T47D (cell line): ENCODE measurements around the gene USP6NL.
A peak's percentile ranks its signal among the peaks of the same experiment; 100 is the strongest.

Experiments
- DNase-seq, 2 experiments: peaks; one replicate each; pipeline versions ENCODE4 v3.0.0 to v3.0.0-alpha.2; 2011 to 2012; ENCODE audit warnings: low read depth in 1 of 2, low spot score in 1 of 2
- JUND ChIP-seq: IDR thresholded peaks from 2 replicates; pipeline ENCODE4 v1.6.1; 2012; ENCODE audit warnings: low read depth
- in situ Hi-C: cut with HindIII; loops from 2 replicates; pipeline ENCODE4 v1.10.0; 2016; ENCODE audit warnings: low sequenced_read_pairs, low pct_unique_long_range_greater_than_20kb

USP6NL gene

DNA sequence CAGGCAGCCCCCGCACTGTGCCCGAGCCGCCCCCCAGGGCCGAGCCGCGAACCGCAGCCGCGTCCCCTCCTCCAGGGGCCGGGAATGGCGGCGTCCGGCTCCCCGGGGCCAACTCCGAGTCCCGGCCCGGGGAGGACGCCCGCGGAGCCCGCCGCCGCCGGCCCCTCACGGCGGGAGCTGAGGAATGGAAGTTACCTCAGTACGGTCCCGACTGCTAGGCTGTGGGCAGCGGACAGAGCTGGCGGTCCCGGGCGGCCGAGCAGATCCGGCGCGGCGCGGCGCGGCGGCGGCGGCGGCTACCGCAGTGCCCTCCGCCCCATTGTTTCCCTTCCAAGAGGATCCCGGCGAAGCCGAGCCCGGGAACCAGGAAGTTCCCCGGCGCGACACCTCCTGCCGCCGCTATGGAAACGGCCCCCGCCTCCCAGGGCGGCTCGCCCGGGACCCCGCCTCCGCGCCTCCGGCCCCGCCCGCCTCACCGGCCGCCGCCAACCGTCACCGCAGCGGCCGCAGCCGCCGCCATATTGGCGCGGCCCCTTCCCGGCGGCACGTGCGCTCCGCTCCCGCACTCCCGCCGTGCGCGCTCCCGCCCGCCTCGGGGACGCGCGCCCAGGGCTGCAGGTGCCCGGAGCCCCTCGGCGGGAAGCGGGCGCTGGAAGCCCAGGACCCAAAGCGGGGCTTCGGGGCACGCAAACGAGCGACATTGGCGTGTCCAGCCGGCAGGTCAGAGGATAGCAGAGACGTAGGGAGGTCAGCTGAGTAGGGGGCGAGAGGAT, at the start of gene USP6NL:
Gene USP6NL (minus strand): TSS at position 403 of the 773 bp plus-strand sequence. CDS start 14,016 bp downstream, outside the sequence.
- in situ Hi-C loops = no loop called here
- TF ChIP-seq JUND = no peak
- peak; percentile 94 for DNase-seq

DNA sequence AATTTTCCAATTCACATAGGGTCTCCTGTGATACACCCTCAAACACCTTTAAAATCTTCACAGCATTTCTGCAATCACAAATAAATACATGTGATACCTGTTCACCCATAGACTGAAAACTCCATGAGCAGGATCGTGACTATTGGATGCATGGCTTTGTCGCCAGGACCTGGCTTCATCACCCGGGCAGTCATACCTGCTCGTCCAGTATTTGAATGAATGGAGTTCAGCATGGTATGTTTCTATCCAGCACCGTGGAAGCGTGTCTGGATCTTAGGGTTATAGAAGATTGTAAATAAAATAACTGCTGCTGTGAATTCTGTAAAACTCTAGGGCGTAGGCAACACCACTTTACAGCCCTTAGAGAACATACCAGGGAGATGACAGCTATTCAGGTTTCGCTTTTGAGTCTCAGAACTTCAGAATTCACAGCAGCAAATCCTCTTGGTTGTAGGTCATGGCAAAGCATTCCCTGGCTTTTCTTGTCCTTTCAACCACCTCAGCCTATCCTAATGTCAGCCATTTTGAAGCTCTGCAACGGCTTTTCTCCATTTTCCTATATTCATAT, 47.4 kb upstream of the USP6NL start:
- in situ Hi-C loops = no loop called here
- DNase-seq = peak; percentile 31 to 82
- no peak for TF ChIP-seq JUND

DNA sequence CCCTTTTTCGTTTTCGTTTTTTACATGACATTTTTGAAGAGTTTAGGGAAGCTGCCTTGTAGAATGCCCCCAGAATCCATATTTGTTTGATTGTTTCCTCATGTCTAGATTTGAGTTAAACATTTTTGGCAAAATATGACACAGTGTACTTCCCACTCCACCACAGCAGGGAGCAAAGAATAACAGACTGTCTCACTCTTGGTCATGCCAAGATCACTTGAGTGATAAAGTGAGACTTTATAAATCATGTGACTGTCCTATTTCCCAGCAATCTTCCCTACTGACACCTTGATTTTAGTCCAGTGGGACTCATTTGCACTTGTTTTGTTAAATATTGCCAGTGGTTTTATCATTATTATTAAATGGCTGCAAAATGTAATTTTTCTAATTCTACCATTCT, 44.4 kb upstream of the USP6NL start:
- in situ Hi-C loops = no loop called here
- no peak for TF ChIP-seq JUND
- DNase-seq = no peak

DNA sequence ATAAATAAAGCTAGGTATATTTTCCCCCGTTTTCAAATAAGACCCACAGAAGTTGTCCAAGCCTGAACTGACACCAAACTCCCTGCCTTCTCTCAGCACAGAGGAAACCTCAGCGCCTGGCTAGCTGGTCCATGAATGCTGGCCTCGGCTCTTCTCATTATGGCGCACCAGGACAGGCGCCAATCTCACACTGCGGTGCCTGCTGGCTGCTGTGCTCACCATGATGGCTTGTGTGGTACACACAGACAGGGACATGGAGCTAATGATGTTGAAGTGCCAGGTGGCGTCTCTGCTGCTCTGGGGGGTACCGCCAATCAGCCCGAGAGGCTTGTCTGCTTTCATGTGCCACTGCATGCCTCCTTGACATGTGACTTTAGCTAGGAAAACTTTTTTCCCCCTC, 43.2 kb upstream of the USP6NL start:
- in situ Hi-C loops = no loop called here
- TF ChIP-seq JUND = no peak
- no peak for DNase-seq

DNA sequence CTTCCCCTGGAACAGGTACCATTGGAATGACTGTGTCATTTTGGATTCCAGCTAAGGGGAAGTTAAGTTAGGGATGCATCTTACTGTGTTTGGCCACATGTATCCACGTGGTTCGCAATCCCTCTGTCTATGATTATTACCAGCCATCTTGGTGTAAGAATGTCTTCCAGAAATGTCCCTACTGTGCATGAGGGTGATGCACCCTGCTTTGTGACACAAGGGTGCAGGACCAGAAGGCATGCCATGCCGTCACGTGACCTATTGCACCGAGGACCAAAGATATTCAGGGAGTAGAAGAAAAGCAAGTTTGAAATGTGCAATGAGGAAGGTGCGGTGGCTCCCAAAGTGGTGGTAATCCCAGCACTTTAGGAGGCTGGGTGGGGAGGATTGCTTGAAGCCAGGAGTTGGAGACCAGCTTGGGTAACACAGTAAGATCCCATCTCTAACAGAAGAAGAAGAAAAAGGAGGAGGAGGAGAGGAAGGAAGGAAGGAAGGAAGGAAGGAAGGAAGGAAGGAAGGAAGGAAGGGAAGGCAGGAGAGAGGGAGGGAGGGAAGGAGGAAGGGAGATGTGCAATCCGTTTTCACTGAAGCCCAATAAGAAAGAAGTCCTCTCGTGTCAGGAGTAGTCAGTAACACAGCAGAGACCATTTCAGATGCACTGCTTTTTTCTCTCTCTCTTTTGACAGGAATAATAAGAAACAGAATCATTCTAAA, 42.5 kb upstream of the USP6NL start:
- DNase-seq = no peak
- in situ Hi-C loops = no loop called here
- TF ChIP-seq JUND = no peak

DNA sequence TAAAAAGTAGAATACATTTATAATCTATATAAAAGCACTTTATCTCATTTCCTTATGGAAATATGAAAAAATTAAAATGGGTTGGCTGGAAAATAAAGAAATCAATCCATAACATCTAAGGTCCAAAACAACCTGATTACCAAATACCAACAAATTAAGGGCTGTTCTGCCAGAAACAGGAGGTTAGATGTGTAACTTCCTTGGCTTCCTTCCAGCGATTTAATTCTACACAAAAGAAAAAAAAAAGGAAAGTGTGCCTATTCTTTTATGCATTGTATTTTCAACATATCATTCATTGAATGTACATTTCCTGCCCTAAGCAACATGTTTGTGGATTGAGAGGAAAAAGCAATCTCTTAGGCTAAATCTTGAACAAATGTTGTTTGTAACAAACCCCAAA, 36.2 kb upstream of the USP6NL start:
- no peak for TF ChIP-seq JUND
- in situ Hi-C loops = no loop called here
- DNase-seq = no peak

DNA sequence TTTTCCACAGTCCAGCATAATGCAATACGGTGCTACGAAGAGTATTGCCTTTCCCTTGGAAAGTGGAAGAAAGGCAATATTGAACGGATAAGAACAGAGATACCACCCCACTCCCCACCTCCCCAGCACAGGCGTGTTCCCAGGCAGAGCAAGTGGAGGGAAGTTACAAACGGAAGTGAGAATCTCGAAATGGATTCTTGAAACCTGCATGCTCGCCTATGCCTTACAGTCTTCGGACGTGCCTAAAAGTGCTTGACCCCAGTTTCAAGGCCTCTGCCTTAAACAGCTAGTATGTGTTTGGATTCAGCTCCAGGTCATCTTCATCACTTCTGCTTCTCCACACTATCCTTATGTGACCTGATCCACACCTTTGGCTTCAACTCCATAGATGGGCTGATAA, 35.0 kb upstream of the USP6NL start:
- DNase-seq = no peak
- in situ Hi-C loops = no loop called here
- no peak for TF ChIP-seq JUND

DNA sequence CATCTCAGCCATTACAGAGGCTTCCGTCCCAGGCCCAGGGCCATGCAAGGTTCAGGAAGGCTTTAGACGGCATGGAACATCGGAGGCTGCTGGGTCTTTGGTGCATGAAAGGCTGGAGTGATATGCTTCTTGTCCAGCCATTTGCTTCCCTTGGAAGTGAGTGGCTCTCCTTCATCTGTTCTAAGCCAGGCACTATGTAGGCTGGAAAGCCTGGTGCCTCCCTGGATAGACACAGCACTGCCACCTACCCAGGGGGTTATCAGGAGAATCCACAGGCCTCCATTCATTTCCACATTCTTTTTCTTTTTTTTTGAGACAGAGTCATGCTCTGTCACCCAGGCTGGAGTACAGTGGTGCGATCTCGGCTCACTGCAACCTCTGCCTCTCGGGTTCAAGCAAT, 31.6 kb upstream of the USP6NL start:
- TF ChIP-seq JUND = no peak
- DNase-seq = no peak
- in situ Hi-C loops = no loop called here

DNA sequence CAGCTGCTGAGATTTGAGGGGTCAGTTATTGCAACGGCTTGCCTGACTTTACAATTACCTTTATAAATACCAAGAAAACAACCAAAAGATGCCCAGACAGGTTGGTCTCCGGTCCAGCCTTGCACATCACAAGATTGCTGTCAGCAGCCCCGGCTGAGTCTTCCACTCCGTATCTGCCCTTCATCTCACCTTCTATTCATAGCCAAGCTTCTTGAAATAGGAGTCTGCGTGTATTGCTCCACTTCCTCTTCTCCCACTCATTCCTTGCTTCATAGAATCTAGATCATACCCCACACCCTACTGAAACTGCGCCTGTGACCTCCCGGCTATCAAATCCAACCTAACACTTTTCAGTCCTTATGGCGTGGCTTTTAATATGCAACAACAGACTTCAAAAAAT, 31.1 kb upstream of the USP6NL start:
- in situ Hi-C loops = no loop called here
- no peak for TF ChIP-seq JUND
- no peak for DNase-seq

DNA sequence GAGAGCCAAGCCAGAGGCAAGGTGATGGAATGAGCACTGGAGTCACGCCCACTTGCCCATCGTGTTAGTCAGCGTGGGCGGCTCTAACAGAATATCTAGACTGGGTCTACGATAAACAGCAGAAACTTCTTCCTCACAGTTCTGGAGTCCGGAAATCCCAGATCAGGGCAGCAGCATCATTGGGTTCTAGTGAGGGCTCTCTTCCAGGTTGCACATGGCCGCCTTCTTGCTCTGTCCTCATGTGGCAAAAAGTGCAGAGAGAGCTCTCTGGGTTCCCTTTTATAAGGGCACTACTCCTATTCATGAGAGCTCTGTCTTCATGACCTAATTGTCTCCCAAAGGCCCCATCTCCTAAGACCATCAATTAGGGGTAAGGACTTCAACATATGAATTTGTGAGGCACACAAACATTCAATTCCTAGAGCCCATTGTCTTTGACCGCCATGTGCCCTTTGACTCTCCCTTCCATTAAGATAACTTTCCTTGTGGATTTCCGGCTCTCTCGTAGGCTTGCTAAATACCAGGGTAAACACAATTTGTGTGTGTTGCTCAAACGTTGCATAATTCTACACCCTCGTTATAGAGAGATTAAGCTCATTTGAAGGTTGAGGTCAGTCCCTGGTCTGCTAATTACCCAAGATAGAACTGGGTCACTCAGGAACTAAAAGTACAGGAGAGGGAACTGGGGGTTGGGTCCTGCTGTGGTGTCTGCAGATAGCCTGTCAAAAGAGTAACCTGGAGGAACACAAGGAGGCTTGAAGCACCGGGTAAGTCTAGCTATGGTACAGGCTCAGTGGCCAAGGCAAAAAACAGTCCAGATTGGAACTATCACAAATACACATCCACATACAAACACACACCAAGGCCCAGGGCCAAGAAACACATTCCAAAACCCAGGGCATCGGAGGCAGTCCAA, 28.7 kb upstream of the USP6NL start:
- no peak for DNase-seq
- in situ Hi-C loops = no loop called here
- no peak for TF ChIP-seq JUND

DNA sequence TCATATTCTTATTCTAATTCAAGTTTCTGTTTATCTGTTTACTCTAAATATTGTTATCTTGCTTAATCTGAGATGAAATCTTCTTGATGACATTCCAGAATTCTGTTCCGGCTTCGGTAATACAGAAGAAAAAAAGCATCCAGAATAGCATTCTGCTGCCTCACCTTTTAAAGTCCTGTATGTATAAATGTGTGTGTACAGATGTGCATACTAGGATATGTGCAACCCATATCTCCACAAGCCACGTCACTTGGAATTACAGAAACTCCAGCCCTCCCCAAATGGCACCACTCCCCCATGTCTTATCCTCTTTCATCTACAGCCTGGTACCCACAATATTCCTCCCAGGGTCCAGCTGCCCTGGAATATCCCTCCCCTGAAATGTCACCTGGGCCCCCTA, 27.9 kb upstream of the USP6NL start:
- no peak for DNase-seq
- TF ChIP-seq JUND = no peak
- in situ Hi-C loops = no loop called here

DNA sequence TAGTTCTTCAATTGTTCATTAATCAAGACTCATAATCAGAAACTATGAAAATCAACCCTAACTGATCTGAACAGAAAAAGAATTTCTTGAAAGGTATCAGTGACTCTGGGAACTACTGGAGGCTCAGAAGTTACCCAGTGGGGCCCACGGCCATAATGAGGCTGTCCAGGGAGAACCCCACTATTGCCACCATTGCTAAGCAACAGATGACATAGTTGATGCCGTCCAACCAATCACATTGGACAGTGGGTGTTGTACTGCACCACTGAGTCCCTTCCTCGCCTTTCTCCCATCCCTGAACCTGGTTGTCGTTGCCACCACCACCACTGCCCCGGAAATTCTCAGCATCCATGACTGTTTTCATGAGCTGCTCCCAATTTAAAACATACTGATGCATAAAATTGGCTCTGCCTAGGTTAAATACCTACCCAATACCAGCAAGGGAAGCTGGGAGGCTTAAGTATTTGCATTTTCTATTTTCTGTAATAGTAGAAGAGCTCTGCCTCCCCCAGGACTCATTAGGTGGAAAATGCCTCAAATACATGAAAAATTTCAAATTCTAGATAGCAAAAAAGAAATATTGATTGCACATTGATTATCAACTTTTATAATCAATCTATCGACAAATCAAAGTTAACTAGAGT, 26.7 kb upstream of the USP6NL start:
- no peak for DNase-seq
- TF ChIP-seq JUND = no peak
- in situ Hi-C loops = no loop called here
